PC-3 (cell line): ENCODE data around the gene DTNB. TPM values are rescaled to one million over a fixed set of nuclear protein-coding genes. Genes with fewer than 3 reads are reported as not detected.

Experiments used
- ATAC-seq: fragments of 200-7000 bp; cut with Tn5 transposase; 2 replicates; pipeline ENCODE4 v1.9.1; 2020; ENCODE audit warnings: mild to moderate bottlenecking, moderate library complexity
- BruUV-seq: library from RNA; stranded (reverse); fragments of 400-500 nt; replicated peaks from 2 replicates; lab custom pipeline; 2021; lab: Mats Ljungman, UMichigan
- CTCF ChIA-PET: fragments of 300-600 bp; sonication (Branson Sonifier 250); formaldehyde crosslinking; loops from one replicate; lab custom pipeline; 2022; ENCODE audit warnings: antibody characterized with exemption; lab: Charles Lee
- POLR2A ChIA-PET: fragments of 300-600 bp; sonication (Branson Sonifier 250); formaldehyde crosslinking; loops from one replicate; lab custom pipeline; 2022; ENCODE audit warnings: antibody characterized with exemption; ENCODE audit not compliant: unreplicated experiment; lab: Charles Lee
- DNase-seq: peaks from one replicate; pipeline ENCODE4 v3.0.0-alpha.2; 2015
- H2AFZ ChIP-seq: fragments of 300-600 bp; sonication (generic); 2 replicates; pipeline ENCODE4 v1.6.0; 2016; ENCODE audit warnings: antibody characterized with exemption, low read length
- H3F3A ChIP-seq: fragments of 300-600 bp; sonication (generic); one replicate; pipeline ENCODE4 v1.6.0; 2017; ENCODE audit warnings: antibody characterized with exemption, low read length, control low read depth, mild to moderate bottlenecking; ENCODE audit not compliant: unreplicated experiment
- H3K27ac ChIP-seq: fragments of 300-600 bp; sonication (generic); 2 replicates; pipeline ENCODE4 v1.5.1; 2016; ENCODE audit warnings: mild to moderate bottlenecking, low read length
- H3K27me3 ChIP-seq: fragments of 300-600 bp; sonication (generic); 2 replicates; pipeline ENCODE4 v1.6.1; 2016; ENCODE audit warnings: low read length, mixed read lengths
- H3K36me3 ChIP-seq: fragments of 300-600 bp; sonication (generic); 2 replicates; pipeline ENCODE4 v1.6.1; 2016; ENCODE audit warnings: low read depth, mixed run types, low read length, mixed read lengths
- H3K4me1 ChIP-seq: fragments of 300-600 bp; sonication (generic); 2 replicates; pipeline ENCODE4 v1.5.1; 2016; ENCODE audit warnings: low read length; ENCODE audit not compliant: insufficient read depth
- H3K4me2 ChIP-seq: fragments of 300-600 bp; sonication (generic); 2 replicates; pipeline ENCODE4 v1.6.0; 2016; ENCODE audit warnings: low read length
- H3K4me3 ChIP-seq: fragments of 300-600 bp; sonication (generic); 2 replicates; pipeline ENCODE4 v1.5.1; 2016; ENCODE audit warnings: mild to moderate bottlenecking, low read length, mixed read lengths
- H3K79me2 ChIP-seq: fragments of 300-600 bp; sonication (generic); 2 replicates; pipeline ENCODE4 v1.6.1; 2017; ENCODE audit warnings: low read length, mixed read lengths
- H3K9ac ChIP-seq: fragments of 300-600 bp; sonication (generic); 2 replicates; pipeline ENCODE4 v1.6.0; 2016; ENCODE audit warnings: mild to moderate bottlenecking, low read length
- H3K9me2 ChIP-seq: fragments of 300-600 bp; sonication (generic); replicated peaks from 2 replicates; pipeline ENCODE4 v1.6.1; 2016; ENCODE audit warnings: mixed run types, low read length, mixed read lengths
- H3K9me3 ChIP-seq: fragments of 300-600 bp; sonication (generic); 2 replicates; pipeline ENCODE4 v1.6.1; 2016; ENCODE audit warnings: low read length, mixed read lengths
- H4K20me1 ChIP-seq: fragments of 300-600 bp; sonication (generic); 2 replicates; pipeline ENCODE4 v1.6.1; 2016; ENCODE audit warnings: low read length, mixed read lengths
- EZH2 ChIP-seq: fragments of 300-600 bp; sonication (generic); IDR thresholded peaks from one replicate; pipeline ENCODE4 v1.6.1; 2017; ENCODE audit warnings: antibody characterized with exemption, mild to moderate bottlenecking, low read length; ENCODE audit not compliant: unreplicated experiment
- EZH2phosphoT487 ChIP-seq: fragments of 300-600 bp; sonication (generic); IDR thresholded peaks from 2 replicates; pipeline ENCODE4 v1.6.1; 2018; ENCODE audit warnings: mild to moderate bottlenecking, antibody characterized with exemption, low read length, borderline replicate concordance
- intact Hi-C: fragments of 100-400 bp; cut with micrococcal nuclease; formaldehyde crosslinking; loops from 2 replicates; pipeline ENCODE4 v1.9.0; 2023
- total RNA-seq: library from RNA; depleted of rRNA; stranded (reverse); fragments of >200 nt; gene quantifications from 2 replicates; pipeline ENCODE4 v1.2.3, GENCODE V29; 2014
- TF ChIP-seq, protein P1 (sequence below): fragments of 300-600 bp; sonication (generic); conservative IDR thresholded peaks from 2 replicates; pipeline ENCODE4 v1.5.1; 2017; ENCODE audit warnings: antibody characterized with exemption, low read depth, mild to moderate bottlenecking, low read length

Gene DTNB
- total RNA-seq, 1 experiment from 2014 or later, result 23.1 TPM

DNA sequence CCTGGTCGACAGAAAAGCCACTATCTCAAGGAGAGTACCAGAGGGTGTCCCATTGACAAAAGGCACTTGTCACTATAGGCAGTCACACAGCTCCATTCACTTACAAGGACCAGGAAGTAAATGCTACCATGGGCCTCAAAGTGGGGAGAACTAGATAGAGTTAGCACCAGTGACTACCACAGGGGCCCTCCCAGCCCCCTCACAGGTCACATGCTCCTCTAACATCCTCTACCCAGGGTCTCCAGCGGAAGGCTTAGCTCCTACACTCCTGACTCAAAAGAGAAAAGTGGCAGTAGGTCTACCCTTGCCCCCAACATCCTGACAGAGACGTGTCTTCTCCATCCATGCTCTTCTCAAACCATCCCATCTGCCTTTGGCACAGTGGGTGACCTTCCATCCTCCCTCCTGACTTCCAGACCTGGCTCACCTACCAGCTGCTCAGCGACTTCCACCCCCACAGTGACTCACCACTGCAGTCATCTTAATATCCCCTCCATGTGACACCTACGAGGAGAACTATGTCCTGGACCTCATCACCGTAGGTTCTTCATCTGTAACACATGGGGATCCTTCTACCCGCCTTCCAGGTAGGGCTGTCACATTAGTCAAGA is 326.1 kb downstream of the DTNB start:
- intact Hi-C loops, result no loop called here
- Histone ChIP-seq H3K9ac (no peak overlapping the region), H3K79me2 (no peaks in the 10 kb centered on the region), H2AFZ (no peak overlapping the region), H3K36me3 (no peaks in the 10 kb centered on the region), H3K9me2 (no peaks in the 10 kb centered on the region), H3K27me3 (no peaks in the 10 kb centered on the region), H3F3A (no peaks in the 10 kb centered on the region), H3K27ac (no peak overlapping the region), H3K4me3 (no peak overlapping the region), H3K4me2 (no peak overlapping the region), H3K4me1 (peaks cover 21% of the 10 kb centered on the region), H4K20me1 (no peaks in the 10 kb centered on the region), H3K9me3 (no peaks in the 10 kb centered on the region)
- TF ChIP-seq, protein P1, sequence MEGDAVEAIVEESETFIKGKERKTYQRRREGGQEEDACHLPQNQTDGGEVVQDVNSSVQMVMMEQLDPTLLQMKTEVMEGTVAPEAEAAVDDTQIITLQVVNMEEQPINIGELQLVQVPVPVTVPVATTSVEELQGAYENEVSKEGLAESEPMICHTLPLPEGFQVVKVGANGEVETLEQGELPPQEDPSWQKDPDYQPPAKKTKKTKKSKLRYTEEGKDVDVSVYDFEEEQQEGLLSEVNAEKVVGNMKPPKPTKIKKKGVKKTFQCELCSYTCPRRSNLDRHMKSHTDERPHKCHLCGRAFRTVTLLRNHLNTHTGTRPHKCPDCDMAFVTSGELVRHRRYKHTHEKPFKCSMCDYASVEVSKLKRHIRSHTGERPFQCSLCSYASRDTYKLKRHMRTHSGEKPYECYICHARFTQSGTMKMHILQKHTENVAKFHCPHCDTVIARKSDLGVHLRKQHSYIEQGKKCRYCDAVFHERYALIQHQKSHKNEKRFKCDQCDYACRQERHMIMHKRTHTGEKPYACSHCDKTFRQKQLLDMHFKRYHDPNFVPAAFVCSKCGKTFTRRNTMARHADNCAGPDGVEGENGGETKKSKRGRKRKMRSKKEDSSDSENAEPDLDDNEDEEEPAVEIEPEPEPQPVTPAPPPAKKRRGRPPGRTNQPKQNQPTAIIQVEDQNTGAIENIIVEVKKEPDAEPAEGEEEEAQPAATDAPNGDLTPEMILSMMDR, result no peak
- TF ChIP-seq EZH2phosphoT487, result no peak
- TF ChIP-seq EZH2, result no peak
- BruUV-seq, result no TSS peak
- CTCF ChIA-PET, result interaction anchor here (1.6 kb wide), 1 partner anchor 15 kb away, joined by 6 read pairs; no protein-coding TSS in a partner anchor
- ATAC-seq, result peak; percentile 68
- POLR2A ChIA-PET, result no interaction called here
- peak; percentile 59 for DNase-seq

DNA sequence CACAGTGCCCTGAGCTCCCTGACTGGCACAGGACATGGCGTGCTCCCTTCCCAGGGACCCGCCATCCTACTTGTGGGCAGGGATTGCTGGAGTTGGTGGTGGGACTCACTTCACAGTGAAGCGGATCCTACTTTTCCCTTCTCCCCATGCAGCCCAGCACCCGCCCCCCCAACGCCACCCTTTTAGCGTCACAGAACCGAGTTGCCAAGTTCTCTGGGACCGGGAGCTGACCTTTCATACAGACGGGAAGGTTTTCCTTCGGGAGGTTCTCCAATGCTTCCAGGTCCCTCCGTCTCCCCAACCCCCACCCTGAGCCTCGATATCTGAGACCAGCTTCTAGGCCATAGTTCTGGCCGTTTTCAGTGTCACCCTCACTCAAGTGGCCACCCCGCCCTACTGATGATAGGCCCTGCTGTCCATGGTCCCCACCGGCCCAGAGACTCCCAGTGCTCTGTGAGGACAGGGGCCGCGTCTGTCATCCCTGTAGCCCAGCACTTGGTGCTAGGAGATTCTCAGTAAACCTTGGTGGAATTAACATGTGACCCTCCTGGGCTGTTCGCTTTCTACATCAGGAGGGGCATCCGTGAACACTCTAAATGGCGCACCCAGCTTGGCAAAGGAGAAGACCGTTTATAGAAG is 330.1 kb downstream of the DTNB start:
- no peak for TF ChIP-seq EZH2
- TF ChIP-seq, protein P1, result no peak
- no peak for TF ChIP-seq EZH2phosphoT487
- Histone ChIP-seq H3K4me3 (no peak overlapping the region), H4K20me1 (no peaks in the 10 kb centered on the region), H2AFZ (no peak overlapping the region), H3K36me3 (no peaks in the 10 kb centered on the region), H3K9me2 (no peaks in the 10 kb centered on the region), H3K27me3 (no peaks in the 10 kb centered on the region), H3K9me3 (no peaks in the 10 kb centered on the region), H3K27ac (no peak overlapping the region), H3K9ac (no peak overlapping the region), H3F3A (no peaks in the 10 kb centered on the region), H3K4me1 (peaks cover 13% of the 10 kb centered on the region; the same call in 1 of the 2 replicates), H3K79me2 (no peaks in the 10 kb centered on the region), H3K4me2 (no peak overlapping the region)
- ChIA-PET POLR2A (no interaction called here), CTCF (no interaction called here)
- ATAC-seq (no peak), DNase-seq (no peak)
- intact Hi-C loops, result no loop called here
- no TSS peak for BruUV-seq
